GM23248 (cell line): ENCODE measurements around the gene KHDRBS2. TPM values are rescaled to one million over a fixed set of nuclear protein-coding genes. Genes with fewer than 3 reads are reported as not detected.

Experiments
- DNase-seq: peaks from one replicate; pipeline ENCODE4 v3.0.0-alpha.2; 2015
- H2AFZ ChIP-seq: fragments of 200-600 bp; sonication (generic); 2 replicates; pipeline ENCODE4 v1.6.1; 2016; ENCODE audit warnings: antibody characterized with exemption
- H3F3A ChIP-seq: fragments of 200-600 bp; sonication (generic); 2 replicates; pipeline ENCODE4 v1.6.1; 2016; ENCODE audit warnings: mild to moderate bottlenecking, antibody characterized with exemption, mixed run types; ENCODE audit not compliant: insufficient read depth
- H3K27ac ChIP-seq: fragments of 200-600 bp; sonication (generic); 2 replicates; pipeline ENCODE4 v1.5.1; 2016; ENCODE audit warnings: mild to moderate bottlenecking
- H3K27me3 ChIP-seq: fragments of 200-600 bp; sonication (generic); replicated peaks from 2 replicates; pipeline ENCODE4 v1.6.1; 2016; ENCODE audit warnings: mild to moderate bottlenecking; ENCODE audit not compliant: insufficient read depth
- H3K36me3 ChIP-seq: fragments of 200-600 bp; sonication (generic); 2 replicates; pipeline ENCODE4 v1.6.1; 2016; ENCODE audit warnings: low read depth, mild to moderate bottlenecking
- H3K4me1 ChIP-seq: fragments of 200-600 bp; sonication (generic); 2 replicates; pipeline ENCODE4 v1.6.1; 2016; ENCODE audit warnings: mild to moderate bottlenecking; ENCODE audit not compliant: insufficient read depth
- H3K4me2 ChIP-seq: fragments of 200-600 bp; sonication (generic); one replicate; pipeline ENCODE4 v1.6.1; 2016; ENCODE audit warnings: mild to moderate bottlenecking; ENCODE audit not compliant: unreplicated experiment
- H3K4me3 ChIP-seq: fragments of 200-600 bp; sonication (generic); 2 replicates; pipeline ENCODE4 v1.5.1; 2016; ENCODE audit warnings: mild to moderate bottlenecking
- H3K79me2 ChIP-seq: fragments of 200-600 bp; sonication (generic); 2 replicates; pipeline ENCODE4 v1.6.1; 2016; ENCODE audit warnings: mild to moderate bottlenecking; ENCODE audit not compliant: insufficient read depth
- H3K9ac ChIP-seq: fragments of 200-600 bp; sonication (generic); 2 replicates; pipeline ENCODE4 v1.6.1; 2016; ENCODE audit warnings: mild to moderate bottlenecking
- H3K9me2 ChIP-seq: fragments of 200-600 bp; sonication (generic); 2 replicates; pipeline ENCODE4 v1.6.1; 2016; ENCODE audit warnings: mixed run types, mild to moderate bottlenecking, moderate library complexity; ENCODE audit not compliant: insufficient read depth
- H3K9me3 ChIP-seq: fragments of 200-600 bp; sonication (generic); one replicate; pipeline ENCODE4 v1.6.1; 2017; ENCODE audit warnings: low read depth
- H4K20me1 ChIP-seq: fragments of 200-600 bp; sonication (generic); 2 replicates; pipeline ENCODE4 v1.6.0; 2016; ENCODE audit not compliant: insufficient read depth
- EZH2 ChIP-seq: fragments of 200-600 bp; sonication (generic); IDR thresholded peaks from 2 replicates; pipeline ENCODE4 v1.6.1; 2018; ENCODE audit warnings: antibody characterized with exemption, mild to moderate bottlenecking; ENCODE audit not compliant: insufficient read depth, poor library complexity, severe bottlenecking
- EZH2phosphoT487 ChIP-seq: fragments of 200-600 bp; sonication (generic); IDR thresholded peaks from 2 replicates; pipeline ENCODE4 v1.6.1; 2018; ENCODE audit warnings: antibody characterized with exemption, moderate library complexity, mild to moderate bottlenecking, low read depth; ENCODE audit not compliant: insufficient read depth
- WGBS, 2 experiments: methylation state at CpG; one replicate each; pipeline ENCODE4 v1.1.6; 2015 to 2017; ENCODE audit warnings: low lambda C conversion rate in 2 of 2, low coverage in 1 of 2; ENCODE audit errors: missing lambda C conversion rate in 2 of 2; 5-methylcytosine and 5-hydroxymethylcytosine counted together
- in situ Hi-C: fragments of 300-500 bp; cut with MboI; formaldehyde crosslinking; loops from 2 replicates; pipeline ENCODE4 v1.15.0; 2020
- polyA plus RNA-seq: library from polyadenylated mRNA; unstranded; fragments of >200 nt; fragmentation: Nextera tagmentation; extraction: Ambion mirVana; gene quantifications from 2 replicates; pipeline ENCODE4 v1.2.1, GENCODE V29; 2016
- total RNA-seq: library from RNA; depleted of rRNA; stranded (reverse); fragments of >200 nt; shearing (Covaris generic); gene quantifications from 2 replicates; pipeline ENCODE4 v1.2.3, GENCODE V29; 2014

The KHDRBS2 gene
- total and polyA plus RNA-seq, 2 experiments from 2014 or later: not detected

GRCh38 chr6:61675734-61676133 is 610.3 kb downstream of the KHDRBS2 start:
- Histone ChIP-seq H3K9me3 (peaks cover 4% of the 10 kb centered on the region), H3K9ac (no peak overlapping the region), H3F3A (no peaks in the 10 kb centered on the region), H3K36me3 (no peaks in the 10 kb centered on the region), H3K79me2 (no peaks in the 10 kb centered on the region), H3K27me3 (no peaks in the 10 kb centered on the region), H3K9me2 (no peaks in the 10 kb centered on the region), H4K20me1 (no peaks in the 10 kb centered on the region), H3K4me1 (no peaks in the 10 kb centered on the region), H2AFZ (no peak overlapping the region), H3K4me2 (no peak overlapping the region), H3K4me3 (no peak overlapping the region), H3K27ac (no peak overlapping the region)
- in situ Hi-C loops: no loop called here
- WGBS, 2 experiments: 13 to 14% methylated on average over 2 of the region's 2 CpGs
- TF ChIP-seq EZH2phosphoT487: no peak
- TF ChIP-seq EZH2: no peak
- no peak for DNase-seq

- Histone ChIP-seq H3K4me3 (no peak overlapping the region), H3K27ac (no peak overlapping the region), H3F3A (no peaks in the 10 kb centered on the region), H3K4me2 (no peak overlapping the region), H2AFZ (no peak overlapping the region), H4K20me1 (no peaks in the 10 kb centered on the region), H3K79me2 (no peaks in the 10 kb centered on the region), H3K36me3 (no peaks in the 10 kb centered on the region), H3K4me1 (no peaks in the 10 kb centered on the region), H3K9ac (no peak overlapping the region), H3K27me3 (no peaks in the 10 kb centered on the region), H3K9me3 (no peaks in the 10 kb centered on the region), H3K9me2 (no peaks in the 10 kb centered on the region)
- 6 to 35% methylated on average over 1 of the region's 1 CpG for WGBS, 2 experiments
- TF ChIP-seq EZH2phosphoT487: no peak
- TF ChIP-seq EZH2: no peak
- DNase-seq: no peak
- in situ Hi-C loops: no loop called here
Measured at GRCh38 chr6:61649845-61650244, 636.2 kb downstream of the KHDRBS2 start.

GRCh38 chr6:61640463-61640862 is 645.6 kb downstream of the KHDRBS2 start:
- WGBS, 2 experiments: 6% methylated on average over 3 of the region's 3 CpGs

More at GRCh38 chr6:61640463-61640862, 645.6 kb downstream of the KHDRBS2 start:
- no peak overlapping the region for H3K9ac ChIP-seq
- no peaks in the 10 kb centered on the region for H3K4me1 ChIP-seq
- no peak overlapping the region for H3K27ac ChIP-seq
- no peaks in the 10 kb centered on the region for H3F3A ChIP-seq
- no peaks in the 10 kb centered on the region for H3K9me3 ChIP-seq
- H2AFZ ChIP-seq: no peak overlapping the region
- H3K4me3 ChIP-seq: no peak overlapping the region
- no peaks in the 10 kb centered on the region for H3K9me2 ChIP-seq
- no peak for TF ChIP-seq EZH2phosphoT487
- no peak for TF ChIP-seq EZH2
- in situ Hi-C loops: no loop called here
- H3K79me2 ChIP-seq: no peaks in the 10 kb centered on the region
- no peaks in the 10 kb centered on the region for H3K36me3 ChIP-seq
- no peaks in the 10 kb centered on the region for H4K20me1 ChIP-seq
- no peak for DNase-seq
- H3K27me3 ChIP-seq: no peaks in the 10 kb centered on the region
- H3K4me2 ChIP-seq: no peak overlapping the region
